DND-41 (cell line): Measurements from ENCODE around the gene USP1.

Source experiments
- ATAC-seq: fragments of 200-7000 bp; cut with Tn5 transposase; 3 replicates; pipeline ENCODE4 v1.9.1; 2021; ENCODE audit warnings: low read depth; ENCODE audit not compliant: insufficient read depth
- DNase-seq: peaks from one replicate; pipeline ENCODE4 v3.0.0-alpha.2; 2020
- H2AFZ ChIP-seq: 2 replicates; pipeline ENCODE4 v1.6.0; 2012; ENCODE audit warnings: low read depth, low read length
- H3K27ac ChIP-seq: 2 replicates; pipeline ENCODE4 v1.5.1; 2012; ENCODE audit warnings: low read length, inconsistent platforms
- H3K27me3 ChIP-seq: fragments of 200-600 bp; sonication (generic); 2 replicates; pipeline ENCODE4 v1.6.0; 2012; ENCODE audit warnings: low read length, mild to moderate bottlenecking, inconsistent platforms; ENCODE audit not compliant: insufficient read depth, poor library complexity
- H3K36me3 ChIP-seq: 2 replicates; pipeline ENCODE4 v1.5.1; 2012; ENCODE audit warnings: low read length, inconsistent platforms; ENCODE audit not compliant: insufficient read depth
- H3K4me1 ChIP-seq: 2 replicates; pipeline ENCODE4 v1.5.1; 2012; ENCODE audit warnings: mild to moderate bottlenecking, low read length; ENCODE audit not compliant: insufficient read depth
- H3K4me2 ChIP-seq: 2 replicates; pipeline ENCODE4 v1.6.0; 2012; ENCODE audit warnings: mild to moderate bottlenecking, moderate library complexity, low read length, inconsistent platforms; ENCODE audit not compliant: insufficient read depth
- H3K4me3 ChIP-seq, 2 experiments: fragments of 200-600 bp in 1 of 2; shearing (Covaris generic) in 1 of 2; 2 replicates each; pipeline ENCODE4 v1.5.1; 2012 to 2016; ENCODE audit warnings: inconsistent platforms in 2 of 2, low read length in 2 of 2, mild to moderate bottlenecking in 2 of 2, low read depth in 1 of 2, moderate library complexity in 1 of 2
- H3K79me2 ChIP-seq: 2 replicates; pipeline ENCODE4 v1.6.0; 2012; ENCODE audit warnings: low read length, inconsistent platforms; ENCODE audit not compliant: insufficient read depth
- H3K9ac ChIP-seq: 2 replicates; pipeline ENCODE4 v1.6.0; 2012; ENCODE audit warnings: low read depth, mild to moderate bottlenecking, inconsistent platforms, low read length, moderate library complexity
- H3K9me3 ChIP-seq: 2 replicates; pipeline ENCODE4 v1.5.1; 2012; ENCODE audit warnings: low read length, moderate library complexity, mild to moderate bottlenecking, inconsistent platforms; ENCODE audit not compliant: insufficient read depth, severe bottlenecking
- H4K20me1 ChIP-seq: 2 replicates; pipeline ENCODE4 v1.6.0; 2012; ENCODE audit warnings: low read length; ENCODE audit not compliant: insufficient read depth
- EZH2 ChIP-seq: IDR thresholded peaks from 3 replicates; pipeline ENCODE4 v1.6.1; 2012; ENCODE audit warnings: borderline replicate concordance, low read depth, mild to moderate bottlenecking, moderate library complexity, low read length, inconsistent platforms; ENCODE audit not compliant: severe bottlenecking
- TF ChIP-seq, protein P1 (sequence below): IDR thresholded peaks from 2 replicates; pipeline ENCODE4 v1.5.1; 2012; ENCODE audit warnings: borderline replicate concordance, low read length, moderate library complexity, mild to moderate bottlenecking; ENCODE audit not compliant: poor library complexity, severe bottlenecking; ENCODE audit errors: extremely low read depth

USP1 gene

DNA sequence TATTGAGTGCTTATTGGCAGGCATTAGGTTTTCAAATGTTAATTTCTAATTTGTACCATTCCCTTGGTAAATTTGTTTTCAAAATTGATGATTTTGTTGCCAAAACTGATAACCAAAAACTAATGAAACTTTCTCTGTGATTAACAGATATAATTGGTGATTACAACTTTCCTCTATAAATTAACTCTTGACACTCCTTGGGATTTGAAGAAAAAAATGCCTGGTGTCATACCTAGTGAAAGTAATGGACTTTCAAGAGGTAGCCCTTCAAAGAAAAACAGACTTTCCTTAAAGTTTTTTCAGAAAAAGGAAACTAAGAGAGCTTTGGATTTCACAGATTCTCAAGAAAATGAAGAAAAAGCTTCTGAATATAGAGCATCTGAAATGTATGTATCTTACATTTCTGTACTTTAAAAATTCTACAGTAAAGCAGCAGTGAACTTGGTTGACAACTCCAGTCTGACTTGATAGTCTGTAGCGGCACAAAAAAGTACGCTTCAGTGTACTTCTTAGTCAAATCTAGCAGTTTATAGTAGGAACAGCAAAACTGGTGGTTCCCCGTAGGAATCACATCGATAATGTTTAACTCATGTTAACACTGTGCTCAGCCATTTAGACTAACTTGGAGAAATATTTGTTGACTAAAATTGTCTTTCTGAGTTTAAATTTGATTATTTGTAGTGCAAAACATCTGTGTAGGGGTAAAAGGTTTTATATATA, 3.0 kb downstream of the USP1 start:
- Histone ChIP-seq H3K36me3 (peaks cover 50% of the 10 kb centered on the region), H3K4me1 (peaks cover 52% of the 10 kb centered on the region), H3K79me2 (peaks cover 89% of the 10 kb centered on the region), H4K20me1 (peaks cover 64% of the 10 kb centered on the region), H3K4me2 (peak overlapping the region; percentile 67), H3K4me3 (peak overlapping the region; percentile 13 to 67; a peak in 3 of 4 replicates), H3K27me3 (no peaks in the 10 kb centered on the region), H3K9me3 (no peaks in the 10 kb centered on the region), H2AFZ (no peak overlapping the region), H3K9ac (peak overlapping the region; percentile 98), H3K27ac (peak overlapping the region; percentile 29; the same call in 1 of the 2 replicates)
- TF ChIP-seq, protein P1, sequence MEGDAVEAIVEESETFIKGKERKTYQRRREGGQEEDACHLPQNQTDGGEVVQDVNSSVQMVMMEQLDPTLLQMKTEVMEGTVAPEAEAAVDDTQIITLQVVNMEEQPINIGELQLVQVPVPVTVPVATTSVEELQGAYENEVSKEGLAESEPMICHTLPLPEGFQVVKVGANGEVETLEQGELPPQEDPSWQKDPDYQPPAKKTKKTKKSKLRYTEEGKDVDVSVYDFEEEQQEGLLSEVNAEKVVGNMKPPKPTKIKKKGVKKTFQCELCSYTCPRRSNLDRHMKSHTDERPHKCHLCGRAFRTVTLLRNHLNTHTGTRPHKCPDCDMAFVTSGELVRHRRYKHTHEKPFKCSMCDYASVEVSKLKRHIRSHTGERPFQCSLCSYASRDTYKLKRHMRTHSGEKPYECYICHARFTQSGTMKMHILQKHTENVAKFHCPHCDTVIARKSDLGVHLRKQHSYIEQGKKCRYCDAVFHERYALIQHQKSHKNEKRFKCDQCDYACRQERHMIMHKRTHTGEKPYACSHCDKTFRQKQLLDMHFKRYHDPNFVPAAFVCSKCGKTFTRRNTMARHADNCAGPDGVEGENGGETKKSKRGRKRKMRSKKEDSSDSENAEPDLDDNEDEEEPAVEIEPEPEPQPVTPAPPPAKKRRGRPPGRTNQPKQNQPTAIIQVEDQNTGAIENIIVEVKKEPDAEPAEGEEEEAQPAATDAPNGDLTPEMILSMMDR: no peak
- TF ChIP-seq EZH2: no peak
- ATAC-seq: no peak
- DNase-seq: no peak

GRCh38 chr1:62444701-62445100, 7.9 kb downstream of the USP1 start:
- Histone ChIP-seq H3K9ac (no peak overlapping the region), H4K20me1 (peaks cover 78% of the 10 kb centered on the region), H3K9me3 (no peaks in the 10 kb centered on the region), H3K4me2 (peak overlapping the region; percentile 6; the same call in 1 of the 2 replicates), H3K4me3 (no peak overlapping the region), H3K27me3 (no peaks in the 10 kb centered on the region), H3K27ac (no peak overlapping the region), H3K36me3 (peaks cover 96% of the 10 kb centered on the region), H3K79me2 (peaks cover 96% of the 10 kb centered on the region), H3K4me1 (peaks cover 34% of the 10 kb centered on the region), H2AFZ (no peak overlapping the region)
- TF ChIP-seq, protein P1: no peak
- no peak for TF ChIP-seq EZH2
- no peak for ATAC-seq
- no peak for DNase-seq

- Histone ChIP-seq H4K20me1 (peaks cover 52% of the 10 kb centered on the region), H3K79me2 (peaks cover 72% of the 10 kb centered on the region)
These were observed 11.5 kb downstream of the USP1 start for GRCh38 chr1:62448221-62448933.

More at GRCh38 chr1:62448221-62448933, 11.5 kb downstream of the USP1 start:
- no peak overlapping the region for H2AFZ ChIP-seq
- H3K9me3 ChIP-seq: no peaks in the 10 kb centered on the region
- TF ChIP-seq, protein P1: no peak
- no peak for TF ChIP-seq EZH2
- ATAC-seq (no peak), DNase-seq (no peak)
- H3K4me3 ChIP-seq: no peak overlapping the region
- H3K4me2 ChIP-seq: no peak overlapping the region
- no peak overlapping the region for H3K27ac ChIP-seq
- H3K4me1 ChIP-seq: peaks cover 8% of the 10 kb centered on the region; the same call in 1 of the 2 replicates
- H3K9ac ChIP-seq: no peak overlapping the region
- peaks cover 96% of the 10 kb centered on the region for H3K36me3 ChIP-seq
- no peaks in the 10 kb centered on the region for H3K27me3 ChIP-seq
